ENCODE results near the gene UNC5C. TPM values are rescaled to one million over a fixed set of nuclear protein-coding genes. Genes with fewer than 3 reads are reported as not detected.

Gene UNC5C
- total RNA-seq, 1 experiment from 2014 or later = 8.2 TPM

- peaks cover 3% of the 10 kb centered on the region; the same call in 1 of the 2 replicates for H3K4me1 ChIP-seq (ENCODE audit: control insufficient read depth, insufficient read depth, low read length)
- no peaks in the 10 kb centered on the region for H3K9me3 ChIP-seq (ENCODE audit: control insufficient read depth, insufficient read depth, low read depth, low read length)
- no peak overlapping the region for H3K4me3 ChIP-seq (ENCODE audit: low read depth in 2 of 2, low read length in 2 of 2)
- intact Hi-C loops (cut with micrococcal nuclease; ENCODE audit: unreplicated experiment) = no loop called here
- TF ChIP-seq SIN3A (IDR thresholded peaks at IDR 0.05; ENCODE audit: borderline replicate concordance, insufficient read depth, low read depth, low read length) = no peak
- no peak for TF ChIP-seq REST (IDR thresholded peaks at IDR 0.05; ENCODE audit: insufficient read depth in 1 of 2, low read depth in 2 of 2, low read length in 1 of 2)
- no peak for TF ChIP-seq TCF7L2 (IDR thresholded peaks at IDR 0.05; ENCODE audit: low read depth, low read length)
- TF ChIP-seq, protein P1, sequence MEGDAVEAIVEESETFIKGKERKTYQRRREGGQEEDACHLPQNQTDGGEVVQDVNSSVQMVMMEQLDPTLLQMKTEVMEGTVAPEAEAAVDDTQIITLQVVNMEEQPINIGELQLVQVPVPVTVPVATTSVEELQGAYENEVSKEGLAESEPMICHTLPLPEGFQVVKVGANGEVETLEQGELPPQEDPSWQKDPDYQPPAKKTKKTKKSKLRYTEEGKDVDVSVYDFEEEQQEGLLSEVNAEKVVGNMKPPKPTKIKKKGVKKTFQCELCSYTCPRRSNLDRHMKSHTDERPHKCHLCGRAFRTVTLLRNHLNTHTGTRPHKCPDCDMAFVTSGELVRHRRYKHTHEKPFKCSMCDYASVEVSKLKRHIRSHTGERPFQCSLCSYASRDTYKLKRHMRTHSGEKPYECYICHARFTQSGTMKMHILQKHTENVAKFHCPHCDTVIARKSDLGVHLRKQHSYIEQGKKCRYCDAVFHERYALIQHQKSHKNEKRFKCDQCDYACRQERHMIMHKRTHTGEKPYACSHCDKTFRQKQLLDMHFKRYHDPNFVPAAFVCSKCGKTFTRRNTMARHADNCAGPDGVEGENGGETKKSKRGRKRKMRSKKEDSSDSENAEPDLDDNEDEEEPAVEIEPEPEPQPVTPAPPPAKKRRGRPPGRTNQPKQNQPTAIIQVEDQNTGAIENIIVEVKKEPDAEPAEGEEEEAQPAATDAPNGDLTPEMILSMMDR (IDR thresholded peaks at IDR 0.05) = no peak
- no peak for TF ChIP-seq POLR2AphosphoS5 (IDR thresholded peaks at IDR 0.05; ENCODE audit: low read depth, low read length)
- H3K36me3 ChIP-seq (ENCODE audit: control insufficient read depth, insufficient read depth, low read length) = no peaks in the 10 kb centered on the region
- CTCF ChIA-PET = no interaction called here
- ATAC-seq (no peak), DNase-seq (ENCODE audit: low read depth, low spot score) (no peak)
- no peak overlapping the region for H3K27ac ChIP-seq (ENCODE audit: low read length)
- no TSS peak for BruUV-seq (replicated peaks)
- H3K27me3 ChIP-seq (ENCODE audit: control insufficient read depth, insufficient read depth, low read length) = no peaks in the 10 kb centered on the region
- POLR2A ChIA-PET = interaction anchor here (0.6 kb wide), 1 partner anchor 10 kb away, joined by 3 read pairs; no protein-coding TSS in a partner anchor
- in situ Hi-C loops (cut with HindIII; ENCODE audit: low pct_unique_long_range_greater_than_20kb, low sequenced_read_pairs) = no loop called here
These were observed 76.2 kb downstream of the UNC5C start for GRCh38 chr4:95472534-95472933.

DNA sequence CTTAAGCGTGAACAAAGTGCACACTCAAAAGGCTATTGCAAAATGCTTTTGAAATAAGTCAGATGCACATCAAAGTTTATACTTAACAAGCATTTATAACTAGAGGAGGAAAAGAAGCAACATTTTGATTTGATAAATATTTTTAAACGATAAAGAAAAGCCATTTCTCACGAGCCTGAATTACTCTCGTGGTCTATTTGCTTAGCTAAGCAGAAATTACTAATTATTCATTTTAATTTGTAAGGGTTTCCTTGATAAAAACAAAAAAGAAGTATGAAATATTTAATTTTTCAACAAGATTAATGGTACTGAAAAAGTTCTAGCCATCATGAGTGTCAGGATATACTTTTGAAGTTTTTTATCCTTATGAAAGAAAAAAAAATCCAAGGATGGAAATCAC lies 78.2 kb downstream of the UNC5C start:
- intact Hi-C loops (cut with micrococcal nuclease; ENCODE audit: unreplicated experiment) (no loop called here), in situ Hi-C loops (cut with HindIII; ENCODE audit: low pct_unique_long_range_greater_than_20kb, low sequenced_read_pairs) (no loop called here)
- CTCF ChIA-PET = no interaction called here
- no peak for ATAC-seq
- Histone ChIP-seq H3K27ac (ENCODE audit: low read length) (no peak overlapping the region), H3K27me3 (ENCODE audit: control insufficient read depth, insufficient read depth, low read length) (no peaks in the 10 kb centered on the region), H3K36me3 (ENCODE audit: control insufficient read depth, insufficient read depth, low read length) (no peaks in the 10 kb centered on the region), H3K4me1 (ENCODE audit: control insufficient read depth, insufficient read depth, low read length) (peaks cover 3% of the 10 kb centered on the region; the same call in 1 of the 2 replicates), H3K9me3 (ENCODE audit: control insufficient read depth, insufficient read depth, low read depth, low read length) (no peaks in the 10 kb centered on the region), H3K4me3 (ENCODE audit: low read depth in 2 of 2, low read length in 2 of 2) (no peak overlapping the region)
- TF ChIP-seq REST (IDR thresholded peaks at IDR 0.05; ENCODE audit: insufficient read depth in 1 of 2, low read depth in 2 of 2, low read length in 1 of 2) (no peak), TCF7L2 (IDR thresholded peaks at IDR 0.05; ENCODE audit: low read depth, low read length) (no peak), SIN3A (IDR thresholded peaks at IDR 0.05; ENCODE audit: borderline replicate concordance, insufficient read depth, low read depth, low read length) (no peak), POLR2AphosphoS5 (IDR thresholded peaks at IDR 0.05; ENCODE audit: low read depth, low read length) (no peak)
- TF ChIP-seq, protein P1 (IDR thresholded peaks at IDR 0.05) = no peak
- no peak for DNase-seq (ENCODE audit: low read depth, low spot score)
- POLR2A ChIA-PET = no interaction called here
- no TSS peak for BruUV-seq (replicated peaks)

Measured in Panc1 (cell line).